K562 (cell line): ENCODE data around the gene MCEE. TPM values are rescaled to one million over a fixed set of nuclear protein-coding genes. Genes with fewer than 3 reads are reported as not detected.

Source experiments
- ATAC-seq: fragments of 200-7000 bp; cut with Tn5 transposase; 3 replicates; pipeline ENCODE4 v1.9.1; 2020; ENCODE audit warnings: moderate library complexity
- BruUV-seq: library from RNA; stranded (reverse); fragments of 400-500 nt; replicated peaks from 2 replicates; lab custom pipeline; 2021; lab: Mats Ljungman, UMichigan
- CTCF ChIA-PET: fragments of 300-600 bp; formaldehyde crosslinking; extraction: SDS; loops from one replicate; lab custom pipeline; 2021; ENCODE audit warnings: low intra/inter-chr PET ratio; lab: Yijun Ruan, JAX
- POLR2A ChIA-PET: fragments of 300-600, 350-650 bp; sonication (Branson Sonifier 250); formaldehyde crosslinking; extraction: SDS; loops from one replicate; lab custom pipeline; 2021; ENCODE audit warnings: antibody characterized with exemption, inconsistent platforms; lab: Yijun Ruan, JAX
- DNase-seq, 4 experiments: peaks; one replicate each; pipeline versions ENCODE4 v3.0.0 to v3.0.0-alpha.2; 2011 to 2018; ENCODE audit warnings: low spot score in 3 of 4, mixed read lengths in 3 of 4; ENCODE audit errors: extremely low read depth in 1 of 4
- FAIRE-seq: peaks from 2 replicates; lab custom pipeline; 2011; peaks lifted over from hg19 to GRCh38; lab: Jason Lieb, UNC
- H2AFZ ChIP-seq: 2 replicates; pipeline ENCODE4 v1.6.0; 2011; ENCODE audit warnings: low read depth, low read length, control low read depth, inconsistent platforms
- H3K27ac ChIP-seq: fragments of 200-600 bp; 3 replicates; pipeline ENCODE4 v1.8.0; 2011; ENCODE audit warnings: low read depth, mild to moderate bottlenecking, control low read depth, inconsistent platforms, low read length, moderate library complexity, mixed read lengths; ENCODE audit errors: extremely low read depth
- H3K27me3 ChIP-seq, 2 experiments: fragments of 300-600 bp in 1 of 2; 2 replicates in 1 of 2; 3 replicates in 1 of 2; pipeline versions ENCODE4 v1.6.0 to v1.8.0; 2011; ENCODE audit warnings: inconsistent platforms in 2 of 2, low read length in 2 of 2, mild to moderate bottlenecking in 1 of 2, mixed read lengths in 1 of 2, moderate library complexity in 1 of 2; ENCODE audit not compliant: control insufficient read depth in 2 of 2, insufficient read depth in 2 of 2
- H3K36me3 ChIP-seq: fragments of 300-600 bp; 3 replicates; pipeline ENCODE4 v1.8.0; 2011; ENCODE audit warnings: mild to moderate bottlenecking, low read length, inconsistent platforms; ENCODE audit not compliant: control insufficient read depth, insufficient read depth
- H3K4me1 ChIP-seq, 2 experiments: fragments of 200-600 bp in 1 of 2; replicated peaks in 1 of 2; 2 replicates in 1 of 2; 3 replicates in 1 of 2; pipeline versions ENCODE4 v1.5.1 to v1.8.0; 2011; ENCODE audit warnings: inconsistent platforms in 2 of 2, low read length in 2 of 2, mild to moderate bottlenecking in 1 of 2, mixed read lengths in 1 of 2, moderate library complexity in 1 of 2; ENCODE audit not compliant: control insufficient read depth in 2 of 2, insufficient read depth in 2 of 2
- H3K4me2 ChIP-seq: 2 replicates; pipeline ENCODE4 v1.6.1; 2011; ENCODE audit warnings: low read length, control low read depth, inconsistent platforms, mixed read lengths; ENCODE audit not compliant: insufficient read depth
- H3K4me3 ChIP-seq: fragments of 200-600 bp; sonication (generic), shearing (Covaris generic); 2 replicates; pipeline ENCODE4 v1.5.1; 2016; ENCODE audit warnings: control low read depth, inconsistent platforms
- H3K79me2 ChIP-seq: fragments of 200-600 bp; 3 replicates; pipeline ENCODE4 v1.8.0; 2011; ENCODE audit warnings: low read length, inconsistent platforms; ENCODE audit not compliant: control insufficient read depth, insufficient read depth
- H3K9ac ChIP-seq, 2 experiments: 2 replicates each; pipeline versions ENCODE4 v1.6.0 to v1.6.1; 2011; ENCODE audit warnings: low read depth in 2 of 2, low read length in 2 of 2, control low read depth in 1 of 2, inconsistent platforms in 1 of 2, mild to moderate bottlenecking in 1 of 2, mixed read lengths in 1 of 2; ENCODE audit not compliant: insufficient read depth in 1 of 2
- H3K9me1 ChIP-seq: one replicate; pipeline ENCODE4 v1.6.0; 2011; ENCODE audit warnings: inconsistent platforms, mild to moderate bottlenecking, low read length, moderate library complexity; ENCODE audit not compliant: control insufficient read depth, insufficient read depth
- H3K9me3 ChIP-seq: replicated peaks from 2 replicates; pipeline ENCODE4 v1.5.1; 2011; ENCODE audit warnings: low read depth, low read length, inconsistent platforms; ENCODE audit not compliant: control insufficient read depth, insufficient read depth
- H4K20me1 ChIP-seq: replicated peaks from 2 replicates; pipeline ENCODE4 v1.6.1; 2011; ENCODE audit warnings: low read length, inconsistent platforms, mixed read lengths; ENCODE audit not compliant: control insufficient read depth, insufficient read depth
- BCLAF1 ChIP-seq, 2 experiments: fragments of 450-650 bp in 1 of 2; IDR thresholded peaks; 2 replicates each; pipeline ENCODE4 v1.6.1; 2011 to 2017; ENCODE audit warnings: low read depth in 2 of 2, antibody characterized with exemption in 1 of 2, borderline replicate concordance in 1 of 2, low read length in 1 of 2, mild to moderate bottlenecking in 1 of 2, mixed read lengths in 1 of 2; ENCODE audit not compliant: control insufficient read depth in 1 of 2
- BRD9 ChIP-seq: fragments of 450-650 bp; IDR thresholded peaks from 2 replicates; pipeline ENCODE4 v1.6.1; 2018; ENCODE audit warnings: low read depth; ENCODE audit not compliant: partially characterized antibody
- GABPB2 ChIP-seq: fragments of 250-450 bp; sonication (Bioruptor Pico); conservative IDR thresholded peaks from 2 replicates; pipeline ENCODE4 v1.5.1; 2021; ENCODE audit warnings: mild to moderate bottlenecking
- HIVEP1 ChIP-seq: fragments of 250-450 bp; sonication (Bioruptor Pico); IDR thresholded peaks from 2 replicates; pipeline ENCODE4 v1.4.0; 2020; ENCODE audit warnings: mild to moderate bottlenecking
- HMGN3 ChIP-seq: IDR thresholded peaks from 2 replicates; pipeline ENCODE4 v1.6.1; 2011; ENCODE audit warnings: borderline replicate concordance, low read depth, mild to moderate bottlenecking, mixed read lengths, low read length; ENCODE audit not compliant: insufficient read length; ENCODE audit errors: extremely low read depth
- KLF16 ChIP-seq: IDR thresholded peaks from 2 replicates; pipeline ENCODE4 v1.6.1; 2016; ENCODE audit warnings: antibody characterized with exemption
- MEIS2 ChIP-seq: fragments of 450-650 bp; IDR thresholded peaks from 2 replicates; pipeline ENCODE4 v1.6.1; 2014; ENCODE audit warnings: mild to moderate bottlenecking; ENCODE audit not compliant: partially characterized antibody
- NFATC3 ChIP-seq: fragments of 450-650 bp; IDR thresholded peaks from 2 replicates; pipeline ENCODE4 v1.6.1; 2017; ENCODE audit warnings: mild to moderate bottlenecking
- NR2C2 ChIP-seq, 2 experiments: fragments of 200-800 bp in 1 of 2; sonication (Bioruptor generic) in 1 of 2; sonication (generic) in 1 of 2; formaldehyde crosslinking in 1 of 2; IDR thresholded peaks; 2 replicates each; pipeline versions ENCODE4 v1.6.1 to v1.8.0; 2016 to 2022; ENCODE audit warnings: mild to moderate bottlenecking in 1 of 2, missing compliant biosample characterization in 1 of 2, missing genetic modification characterization in 1 of 2, missing genetic modification reagents in 1 of 2
- NR2F6 ChIP-seq: fragments of 450-650 bp; formaldehyde crosslinking; IDR thresholded peaks from 2 replicates; pipeline ENCODE4 v1.4.0; 2020; ENCODE audit warnings: mild to moderate bottlenecking
- PHTF2 ChIP-seq: fragments of 250-450 bp; sonication (Bioruptor Pico); IDR thresholded peaks from 2 replicates; pipeline ENCODE4 v1.5.0; 2021; ENCODE audit warnings: mild to moderate bottlenecking
- SRSF7 ChIP-seq: fragments of 200-400 bp; formaldehyde crosslinking; optimal IDR thresholded peaks from 2 replicates; pipeline ENCODE3; 2017; ENCODE audit warnings: mild to moderate bottlenecking, low read depth, low read length
- TAF7 ChIP-seq: fragments of 450-650 bp; IDR thresholded peaks from 2 replicates; pipeline ENCODE4 v1.6.1; 2016; ENCODE audit warnings: missing genetic modification characterization, missing compliant biosample characterization
- ZKSCAN1 ChIP-seq: fragments of 150-350 bp; IDR thresholded peaks from 2 replicates; pipeline ENCODE4 v1.6.1; 2016; ENCODE audit warnings: low read depth, low read length
- ZKSCAN3 ChIP-seq: fragments of 250-450 bp; sonication (Bioruptor Pico); IDR thresholded peaks from 2 replicates; pipeline ENCODE4 v1.4.0; 2020
- ZKSCAN8 ChIP-seq: fragments of 200-800 bp; sonication (Bioruptor generic); IDR thresholded peaks from 2 replicates; pipeline ENCODE4 v1.6.1; 2016; ENCODE audit warnings: missing genetic modification characterization, missing compliant biosample characterization
- WGBS: fragments of 100-300 bp; shearing (Covaris generic); methylation state at CpG from one replicate; pipeline ENCODE4 v1.1.6; 2016; ENCODE audit warnings: low coverage, mixed read lengths; ENCODE audit not compliant: insufficient coverage; ENCODE audit errors: missing lambda C conversion rate; 5-methylcytosine and 5-hydroxymethylcytosine counted together
- in situ Hi-C: fragments of 300-500 bp; cut with MboI; formaldehyde crosslinking; loops from 4 replicates; pipeline ENCODE4 v1.15.0; 2018; ENCODE audit warnings: inconsistent platforms, mixed read lengths
- intact Hi-C: fragments of 100-400 bp; cut with micrococcal nuclease; formaldehyde crosslinking; loops from 2 replicates; pipeline ENCODE4 v1.14.2; 2022
- polyA plus RNA-seq, 8 experiments: library from polyadenylated mRNA; depleted of rRNA in 4 of 8; stranded (reverse) in 5 of 8; unstranded in 3 of 8; fragments of >200 nt; fragmentation: Nextera tagmentation in 2 of 8; fragmentation: Illumina TruSeq in 1 of 8; extraction: Ambion mirVana in 2 of 8; extraction: Trizol in 1 of 8; gene quantifications; 2 replicates each; pipeline versions ENCODE4 v1.2.1 to v1.2.3, GENCODE V29; 2011 to 2014; ENCODE audit warnings: inconsistent platforms in 1 of 8, missing spikeins in 1 of 8
- total RNA-seq, 7 experiments: library from RNA; depleted of rRNA in 6 of 7; stranded (reverse); fragments of >200 nt in 6 of 7; fragmentation: Illumina TruSeq in 2 of 7; extraction: Trizol in 2 of 7; gene quantifications; 2 replicates each; pipeline versions ENCODE4 v1.2.1 to v1.2.3, GENCODE V29; 2011 to 2021; ENCODE audit warnings: low replicate concordance in 1 of 7
- TF ChIP-seq, protein P1 (sequence below): IDR thresholded peaks from 2 replicates; pipeline ENCODE4 v1.6.1; 2011; ENCODE audit warnings: borderline replicate concordance, low read depth, mild to moderate bottlenecking, moderate library complexity, low read length; ENCODE audit not compliant: insufficient read depth, poor library complexity, severe bottlenecking

The MCEE gene
- total and polyA plus RNA-seq, 9 of the 15 experiments (the other 6 are each of a cell fraction or from before 2014, with no cell fraction given): 15.6 to 49.1 (median 24.5) TPM

GRCh38 chr2:71064754-71065621, 65.0 kb downstream of the MCEE start:
- peaks cover 16 to 23% of the 10 kb centered on the region in 2 experiments for H3K4me1 ChIP-seq
- ChIA-PET CTCF (no interaction called here), POLR2A (no interaction called here)
- H3K27ac ChIP-seq: no peak overlapping the region
- H3K9me3 ChIP-seq: no peaks in the 10 kb centered on the region
- 41% methylated on average over 7 of the region's 7 CpGs for WGBS
- H3K4me3 ChIP-seq: no peak overlapping the region
- peak overlapping the region; percentile 38; the same call in 1 of the 2 replicates for H2AFZ ChIP-seq
- DNase-seq (peak in 1 of 4 experiments; percentile 2), ATAC-seq (no peak), FAIRE-seq (no peak)
- no peak overlapping the region for H3K4me2 ChIP-seq
- 0 out of 2 replicates have a peak, but pooled peaks cover 3% of the 10 kb centered on the region for H4K20me1 ChIP-seq
- intact Hi-C loops (loop anchor here (5.0 kb wide), 1 partner anchor 387 kb away; the partner anchor contains the start of gene DYSF), in situ Hi-C loops (no loop called here)
- BruUV-seq: no TSS peak
- no peaks in the 10 kb centered on the region for H3K9me1 ChIP-seq
- H3K36me3 ChIP-seq: no peaks in the 10 kb centered on the region
- H3K9ac ChIP-seq: no peak overlapping the region
- peaks cover 10% of the 10 kb centered on the region; the same call in 2 of the 3 replicates for H3K79me2 ChIP-seq
- H3K27me3 ChIP-seq: peaks cover 3 to 18% of the 10 kb centered on the region in 2 experiments; a peak in 4 of 5 replicates
- TF ChIP-seq KLF16: no peak
- no peak for TF ChIP-seq NR2C2 (CRISPR knock-in tag; IDR thresholded peaks at IDR 0.05)
- TF ChIP-seq NR2C2 (tag; IDR thresholded peaks at IDR 0.05): 0 out of 2 replicates have a peak, but pooled peaks have one; percentile 29
- no peak for TF ChIP-seq HIVEP1
- TF ChIP-seq ZKSCAN3 (CRISPR knock-in tag): no peak
- no peak for TF ChIP-seq TAF7 (tag)
- no peak for TF ChIP-seq SRSF7
- TF ChIP-seq BRD9: no peak
- TF ChIP-seq HMGN3: no peak
- TF ChIP-seq GABPB2 (CRISPR knock-in tag): no peak
- TF ChIP-seq BCLAF1 (IDR thresholded peaks at IDR 0.05; ENCODE audit: borderline replicate concordance in 1 of 2, control insufficient read depth in 1 of 2, low read depth in 2 of 2, low read length in 1 of 2): no peak
- no peak for TF ChIP-seq ZKSCAN8 (CRISPR knock-in tag)
- no peak for TF ChIP-seq PHTF2 (CRISPR knock-in tag)
- no peak for TF ChIP-seq NR2F6 (CRISPR knock-in tag)
- no peak for TF ChIP-seq NFATC3
- no peak for TF ChIP-seq MEIS2
- TF ChIP-seq, protein P1, sequence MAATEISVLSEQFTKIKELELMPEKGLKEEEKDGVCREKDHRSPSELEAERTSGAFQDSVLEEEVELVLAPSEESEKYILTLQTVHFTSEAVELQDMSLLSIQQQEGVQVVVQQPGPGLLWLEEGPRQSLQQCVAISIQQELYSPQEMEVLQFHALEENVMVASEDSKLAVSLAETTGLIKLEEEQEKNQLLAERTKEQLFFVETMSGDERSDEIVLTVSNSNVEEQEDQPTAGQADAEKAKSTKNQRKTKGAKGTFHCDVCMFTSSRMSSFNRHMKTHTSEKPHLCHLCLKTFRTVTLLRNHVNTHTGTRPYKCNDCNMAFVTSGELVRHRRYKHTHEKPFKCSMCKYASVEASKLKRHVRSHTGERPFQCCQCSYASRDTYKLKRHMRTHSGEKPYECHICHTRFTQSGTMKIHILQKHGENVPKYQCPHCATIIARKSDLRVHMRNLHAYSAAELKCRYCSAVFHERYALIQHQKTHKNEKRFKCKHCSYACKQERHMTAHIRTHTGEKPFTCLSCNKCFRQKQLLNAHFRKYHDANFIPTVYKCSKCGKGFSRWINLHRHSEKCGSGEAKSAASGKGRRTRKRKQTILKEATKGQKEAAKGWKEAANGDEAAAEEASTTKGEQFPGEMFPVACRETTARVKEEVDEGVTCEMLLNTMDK: no peak
- no peak for TF ChIP-seq ZKSCAN1
